Fibroblast of villous mesenchyme (primary cell): ENCODE results near the gene KCNS3. TPM values are rescaled to one million over a fixed set of nuclear protein-coding genes. Genes with fewer than 3 reads are reported as not detected.

ENCODE experiments used
- DNase-seq: peaks from one replicate; pipeline ENCODE4 v3.0.0-alpha.2; 2010; ENCODE audit warnings: low read depth
- H3K4me3 ChIP-seq: 2 replicates; pipeline ENCODE4 v1.5.1; 2011; ENCODE audit warnings: low read depth, mild to moderate bottlenecking, low read length
- CTCF ChIP-seq: IDR thresholded peaks from 2 replicates; pipeline ENCODE4 v1.5.1; 2012; ENCODE audit warnings: low read depth, mild to moderate bottlenecking, low read length; ENCODE audit not compliant: insufficient read depth
- total RNA-seq: library from RNA; depleted of rRNA; stranded (reverse); fragments of >200 nt; gene quantifications from 2 replicates; pipeline ENCODE4 v1.2.3, GENCODE V29; 2012

KCNS3 gene
- total RNA-seq, 1 donor, result 3.0 TPM

GRCh38 chr2:17894556-17894955 lies 16.1 kb downstream of the KCNS3 start:
- no peak overlapping the region for H3K4me3 ChIP-seq
- TF ChIP-seq CTCF, result no peak
- DNase-seq, result no peak

- DNase-seq, result no peak
- no peak for TF ChIP-seq CTCF
- no peak overlapping the region for H3K4me3 ChIP-seq
Observed at GRCh38 chr2:17899871-17900270, 21.4 kb downstream of the KCNS3 start.

- H3K4me3 ChIP-seq, result no peak overlapping the region
- DNase-seq, result peak; percentile 6
- TF ChIP-seq CTCF, result no peak
Observed at GRCh38 chr2:17901246-17901645, 22.8 kb downstream of the KCNS3 start.

- no peak for TF ChIP-seq CTCF
- no peak for DNase-seq
- H3K4me3 ChIP-seq, result no peak overlapping the region
Observed at GRCh38 chr2:17910980-17911379, 32.5 kb downstream of the KCNS3 start.

GRCh38 chr2:17911491-17912260 lies 33.2 kb downstream of the KCNS3 start:
- no peak for DNase-seq
- no peak overlapping the region for H3K4me3 ChIP-seq
- TF ChIP-seq CTCF, result no peak

- no peak overlapping the region for H3K4me3 ChIP-seq
- DNase-seq, result no peak
- TF ChIP-seq CTCF, result no peak
Observed at GRCh38 chr2:17912266-17912691, 33.8 kb downstream of the KCNS3 start.

GRCh38 chr2:17915099-17915498 lies 36.6 kb downstream of the KCNS3 start:
- TF ChIP-seq CTCF, result no peak
- no peak overlapping the region for H3K4me3 ChIP-seq
- no peak for DNase-seq
